H1 (cell line): ENCODE results near the gene SGMS1. TPM values are rescaled to one million over a fixed set of nuclear protein-coding genes. Genes with fewer than 3 reads are reported as not detected.

ENCODE experiments used
- CTCF ChIA-PET: fragments of 300-600 bp; sonication (Branson Sonifier 250); formaldehyde crosslinking; loops from one replicate; lab custom pipeline; 2021; ENCODE audit not compliant: partially characterized antibody; lab: Charles Lee
- POLR2A ChIA-PET: fragments of 300-600 bp; sonication (Branson Sonifier 250); formaldehyde crosslinking; loops from one replicate; lab custom pipeline; 2021; ENCODE audit warnings: inconsistent platforms; ENCODE audit not compliant: partially characterized antibody; lab: Charles Lee
- DNase-seq, 2 experiments: peaks; one replicate each; pipeline versions ENCODE4 v3.0.0 to v3.0.0-alpha.2; 2010 to 2022; ENCODE audit warnings: low spot score in 2 of 2, low read depth in 1 of 2, mixed read lengths in 1 of 2
- FAIRE-seq: peaks from 2 replicates; lab custom pipeline; 2011; peaks lifted over from hg19 to GRCh38; lab: Jason Lieb, UNC
- H2AFZ ChIP-seq: 2 replicates; pipeline ENCODE4 v1.8.1; 2012; ENCODE audit warnings: low read length, inconsistent platforms
- H2AK5ac ChIP-seq: 2 replicates; pipeline ENCODE4 v1.6.1; 2013; ENCODE audit warnings: low read depth, low read length
- H2BK120ac ChIP-seq: replicated peaks from 2 replicates; pipeline ENCODE3; 2013; ENCODE audit warnings: low read depth, low read length, inconsistent platforms
- H2BK12ac ChIP-seq: 2 replicates; pipeline ENCODE4 v1.6.1; 2013; ENCODE audit warnings: low read depth, low read length
- H2BK15ac ChIP-seq: 2 replicates; pipeline ENCODE4 v1.6.1; 2013; ENCODE audit warnings: low read length
- H2BK20ac ChIP-seq: 2 replicates; pipeline ENCODE4 v1.6.1; 2013; ENCODE audit warnings: low read length
- H2BK5ac ChIP-seq: 2 replicates; pipeline ENCODE4 v1.6.1; 2013; ENCODE audit warnings: low read depth, low read length
- H3K14ac ChIP-seq: 2 replicates; pipeline ENCODE4 v1.6.1; 2013; ENCODE audit warnings: inconsistent platforms; ENCODE audit not compliant: insufficient read length
- H3K18ac ChIP-seq: 2 replicates; pipeline ENCODE4 v1.6.1; 2013; ENCODE audit warnings: low read length; ENCODE audit errors: extremely low read depth
- H3K23ac ChIP-seq: 2 replicates; pipeline ENCODE4 v1.6.1; 2013; ENCODE audit warnings: inconsistent platforms; ENCODE audit not compliant: insufficient read length
- H3K23me2 ChIP-seq: 2 replicates; pipeline ENCODE4 v1.6.1; 2013; ENCODE audit warnings: low read depth, low read length
- H3K27ac ChIP-seq: 2 replicates; pipeline ENCODE4 v1.6.1; 2011; ENCODE audit warnings: low read depth, low read length, inconsistent platforms
- H3K27me3 ChIP-seq, 4 experiments: replicated peaks in 1 of 4; 1 replicate in 1 of 4; 2 replicates in 3 of 4; pipeline versions ENCODE4 v1.6.1 to v1.8.1; 2011 to 2013; ENCODE audit warnings: low read length in 3 of 4, mild to moderate bottlenecking in 3 of 4, inconsistent platforms in 2 of 4, mixed read lengths in 2 of 4, moderate library complexity in 1 of 4; ENCODE audit not compliant: control insufficient read depth in 3 of 4, insufficient read depth in 3 of 4; ENCODE audit errors: extremely low read depth in 1 of 4
- H3K36me3 ChIP-seq, 4 experiments: 2 replicates each; pipeline versions ENCODE4 v1.6.1 to v1.8.1; 2011 to 2013; ENCODE audit warnings: mild to moderate bottlenecking in 4 of 4, low read length in 3 of 4, moderate library complexity in 2 of 4, control low read depth in 1 of 4, inconsistent platforms in 1 of 4; ENCODE audit not compliant: insufficient read depth in 4 of 4, control insufficient read depth in 2 of 4
- H3K4ac ChIP-seq: replicated peaks from 2 replicates; pipeline ENCODE3; 2013; ENCODE audit warnings: low read length, low read depth, mixed read lengths, inconsistent platforms; ENCODE audit not compliant: insufficient read length
- H3K4me1 ChIP-seq, 4 experiments: replicated peaks in 1 of 4; 1 replicate in 1 of 4; 2 replicates in 3 of 4; pipeline versions ENCODE4 v1.6.1 to v1.8.1; 2011 to 2013; ENCODE audit warnings: low read length in 3 of 4, inconsistent platforms in 2 of 4, mixed read lengths in 1 of 4; ENCODE audit not compliant: insufficient read depth in 4 of 4, control insufficient read depth in 3 of 4
- H3K4me2 ChIP-seq, 2 experiments: 2 replicates each; pipeline versions ENCODE4 v1.6.1 to v1.8.1; 2011 to 2013; ENCODE audit warnings: low read depth in 2 of 2, low read length in 2 of 2, control low read depth in 1 of 2, inconsistent platforms in 1 of 2, mild to moderate bottlenecking in 1 of 2; ENCODE audit not compliant: insufficient read depth in 1 of 2
- H3K4me3 ChIP-seq, 4 experiments: fragments of 200-600, 300-600 bp in 1 of 4; sonication (generic), shearing (Covaris generic), sonication (Bioruptor Twin) in 1 of 4; 2 replicates each; pipeline versions ENCODE4 v1.5.1 to v1.8.1; 2011 to 2016; ENCODE audit warnings: low read length in 4 of 4, low read depth in 3 of 4, control low read depth in 2 of 4, inconsistent platforms in 2 of 4, mild to moderate bottlenecking in 2 of 4, mixed read lengths in 1 of 4, moderate library complexity in 1 of 4; ENCODE audit not compliant: insufficient read depth in 2 of 4; ENCODE audit errors: extremely low read depth in 1 of 4
- H3K56ac ChIP-seq: replicated peaks from 2 replicates; pipeline ENCODE3; 2013; ENCODE audit warnings: low read depth, mild to moderate bottlenecking, mixed read lengths, low read length, inconsistent platforms; ENCODE audit not compliant: insufficient read length
- H3K79me1 ChIP-seq: 2 replicates; pipeline ENCODE4 v1.6.1; 2013; ENCODE audit warnings: low read depth, low read length, control low read depth
- H3K79me2 ChIP-seq, 2 experiments: 2 replicates each; pipeline versions ENCODE4 v1.6.1 to v1.8.1; 2012 to 2013; ENCODE audit warnings: low read length in 2 of 2, mild to moderate bottlenecking in 2 of 2, inconsistent platforms in 1 of 2; ENCODE audit not compliant: insufficient read depth in 2 of 2, control insufficient read depth in 1 of 2
- H3K9ac ChIP-seq, 4 experiments: replicated peaks in 1 of 4; 1 replicate in 1 of 4; 2 replicates in 3 of 4; pipeline versions ENCODE4 v1.6.1 to v1.8.1; 2011 to 2013; ENCODE audit warnings: low read depth in 3 of 4, low read length in 3 of 4, control low read depth in 2 of 4, mild to moderate bottlenecking in 2 of 4, moderate library complexity in 2 of 4, inconsistent platforms in 1 of 4; ENCODE audit errors: extremely low read depth in 1 of 4
- H3K9me3 ChIP-seq, 2 experiments: 2 replicates each; pipeline versions ENCODE4 v1.6.1 to v1.8.1; 2012 to 2013; ENCODE audit warnings: mild to moderate bottlenecking in 2 of 2, moderate library complexity in 2 of 2, control low read depth in 1 of 2, inconsistent platforms in 1 of 2, low read depth in 1 of 2, low read length in 1 of 2, mixed read lengths in 1 of 2; ENCODE audit not compliant: insufficient read depth in 2 of 2
- H4K20me1 ChIP-seq, 2 experiments: replicated peaks in 1 of 2; 2 replicates each; pipeline versions ENCODE3 to v1.8.1; 2011 to 2013; ENCODE audit warnings: inconsistent platforms in 2 of 2, low read length in 2 of 2, mild to moderate bottlenecking in 1 of 2; ENCODE audit not compliant: insufficient read depth in 2 of 2, control insufficient read depth in 1 of 2
- H4K5ac ChIP-seq: 2 replicates; pipeline ENCODE4 v1.6.1; 2013; ENCODE audit warnings: low read length, low read depth, mixed read lengths, inconsistent platforms; ENCODE audit not compliant: insufficient read length
- H4K8ac ChIP-seq: 2 replicates; pipeline ENCODE4 v1.8.0; 2013; ENCODE audit warnings: mild to moderate bottlenecking, moderate library complexity, low read length, inconsistent platforms; ENCODE audit not compliant: insufficient read depth; ENCODE audit errors: extremely low read depth
- H4K91ac ChIP-seq: replicated peaks from 2 replicates; pipeline ENCODE3; 2013; ENCODE audit warnings: low read length, mixed read lengths, inconsistent platforms; ENCODE audit not compliant: insufficient read length
- FOSL1 ChIP-seq: IDR thresholded peaks from 2 replicates; pipeline ENCODE4 v1.6.1; 2011; ENCODE audit warnings: mild to moderate bottlenecking, low read depth, low read length, moderate library complexity; ENCODE audit not compliant: insufficient read depth
- GABPA ChIP-seq: IDR thresholded peaks from 2 replicates; pipeline ENCODE4 v1.6.1; 2011; ENCODE audit warnings: mild to moderate bottlenecking, low read length, moderate library complexity, borderline replicate concordance; ENCODE audit not compliant: insufficient read depth
- HDAC2 ChIP-seq, 2 experiments: fragments of 300-600 bp in 1 of 2; sonication (generic) in 1 of 2; IDR thresholded peaks; 2 replicates each; pipeline ENCODE4 v1.6.1; 2011 to 2012; ENCODE audit warnings: low read depth in 2 of 2, low read length in 2 of 2, mild to moderate bottlenecking in 2 of 2, moderate library complexity in 2 of 2, borderline replicate concordance in 1 of 2, inconsistent platforms in 1 of 2
- JUND ChIP-seq: IDR thresholded peaks from 2 replicates; pipeline ENCODE4 v1.6.1; 2011; ENCODE audit warnings: mild to moderate bottlenecking, improper control_type of control experiment, low read length
- SRF ChIP-seq: IDR thresholded peaks from 2 replicates; pipeline ENCODE4 v1.6.1; 2011; ENCODE audit warnings: mild to moderate bottlenecking, low read depth, low read length, moderate library complexity
- TCF12 ChIP-seq: IDR thresholded peaks from 2 replicates; pipeline ENCODE4 v1.6.1; 2011; ENCODE audit warnings: low read depth, mild to moderate bottlenecking, low read length
- polyA plus RNA-seq, 7 experiments: library from polyadenylated mRNA; depleted of rRNA in 3 of 7; stranded (reverse) in 5 of 7; unstranded in 2 of 7; fragments of >200 nt in 5 of 7; fragments of 200-250 nt in 2 of 7; gene quantifications; 1 replicate in 5 of 7; 2 replicates in 1 of 7; 4 replicates in 1 of 7; pipeline versions ENCODE4 v1.2.1 to v1.2.3, GENCODE V29; 2011 to 2013; ENCODE audit warnings: missing spikeins in 2 of 7, mixed read lengths in 2 of 7
- total RNA-seq: library from RNA; stranded (reverse); fragmentation: NEBNext Ultra II Directional; extraction: Animal tissue kit (Norgen Biotek cat#: 25700); gene quantifications from 2 replicates; pipeline ENCODE4 v1.2.1, GENCODE V29; 2021
- TF ChIP-seq, protein P1 (sequence below): IDR thresholded peaks from 2 replicates; pipeline ENCODE4 v1.6.1; 2012; ENCODE audit warnings: inconsistent platforms

The SGMS1 gene
- total and polyA plus RNA-seq, 2 of the 8 experiments (the other 6 are each of a cell fraction or from before 2014, with no cell fraction given): 6.0 to 15.6 TPM

DNA sequence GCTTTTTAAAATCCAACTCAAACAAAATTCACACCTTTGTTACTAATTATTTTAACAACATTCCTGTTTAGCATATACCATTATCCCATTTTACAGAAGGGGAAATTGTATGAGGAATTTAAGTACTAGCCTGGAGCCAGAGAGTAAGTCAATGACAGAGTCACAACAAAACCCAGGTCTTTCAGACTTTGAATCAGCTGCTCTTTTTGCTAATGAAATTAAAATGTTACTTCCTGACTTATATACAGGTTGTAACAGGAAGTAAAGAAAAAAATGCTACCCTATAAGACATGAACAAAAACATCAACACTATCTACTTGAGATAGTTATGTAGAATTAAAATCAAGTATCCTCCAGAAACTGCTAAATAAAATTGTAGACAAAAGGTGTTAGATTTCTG lies 289.9 kb downstream of the SGMS1 start:
- TF ChIP-seq GABPA: no peak
- TF ChIP-seq, protein P1, sequence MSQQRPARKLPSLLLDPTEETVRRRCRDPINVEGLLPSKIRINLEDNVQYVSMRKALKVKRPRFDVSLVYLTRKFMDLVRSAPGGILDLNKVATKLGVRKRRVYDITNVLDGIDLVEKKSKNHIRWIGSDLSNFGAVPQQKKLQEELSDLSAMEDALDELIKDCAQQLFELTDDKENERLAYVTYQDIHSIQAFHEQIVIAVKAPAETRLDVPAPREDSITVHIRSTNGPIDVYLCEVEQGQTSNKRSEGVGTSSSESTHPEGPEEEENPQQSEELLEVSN: no peak
- no peak for TF ChIP-seq FOSL1
- TF ChIP-seq JUND: no peak
- TF ChIP-seq HDAC2 (IDR thresholded peaks at IDR 0.05; ENCODE audit: borderline replicate concordance in 1 of 2, low read depth in 2 of 2, low read length in 2 of 2): no peak
- no peak for TF ChIP-seq SRF
- TF ChIP-seq TCF12: no peak
- no peaks in the 10 kb centered on the region for H3K4me1 ChIP-seq
- no peak overlapping the region for H3K27ac ChIP-seq
- H3K9ac ChIP-seq: no peak overlapping the region
- no peaks in the 10 kb centered on the region for H3K79me2 ChIP-seq
- ChIA-PET CTCF (no interaction called here), POLR2A (no interaction called here)
- no peaks in the 10 kb centered on the region for H3K9me3 ChIP-seq
- H3K4ac ChIP-seq: no peak overlapping the region
- no peak overlapping the region for H2BK15ac ChIP-seq
- no peak overlapping the region for H3K56ac ChIP-seq
- no peak overlapping the region for H4K8ac ChIP-seq
- H3K23me2 ChIP-seq: no peaks in the 10 kb centered on the region; the same call in 1 of the 2 replicates
- no peak overlapping the region for H3K18ac ChIP-seq
- H3K27me3 ChIP-seq: no peaks in the 10 kb centered on the region
- no peak overlapping the region for H4K91ac ChIP-seq
- H3K23ac ChIP-seq: no peak overlapping the region
- H4K5ac ChIP-seq: no peak overlapping the region
- no peak overlapping the region for H2BK20ac ChIP-seq
- no peak overlapping the region for H3K14ac ChIP-seq
- no peaks in the 10 kb centered on the region for H3K36me3 ChIP-seq
- no peaks in the 10 kb centered on the region for H4K20me1 ChIP-seq
- FAIRE-seq: no peak
- no peak overlapping the region for H3K4me2 ChIP-seq
- no peak overlapping the region for H2AK5ac ChIP-seq
- H3K4me3 ChIP-seq: no peak overlapping the region
- no peak overlapping the region for H2AFZ ChIP-seq
- no peak overlapping the region for H2BK12ac ChIP-seq
- DNase-seq: no peak
- H2BK120ac ChIP-seq: no peak overlapping the region
- H3K79me1 ChIP-seq: no peaks in the 10 kb centered on the region
- H2BK5ac ChIP-seq: no peak overlapping the region
